ENCODE results near the gene ELMO1. TPM values are rescaled to one million over a fixed set of nuclear protein-coding genes. Genes with fewer than 3 reads are reported as not detected.

Gene ELMO1
- total RNA-seq, 4 donors from 2014 or later, result 11.5 to 19.9 (median 17.4) TPM

DNA sequence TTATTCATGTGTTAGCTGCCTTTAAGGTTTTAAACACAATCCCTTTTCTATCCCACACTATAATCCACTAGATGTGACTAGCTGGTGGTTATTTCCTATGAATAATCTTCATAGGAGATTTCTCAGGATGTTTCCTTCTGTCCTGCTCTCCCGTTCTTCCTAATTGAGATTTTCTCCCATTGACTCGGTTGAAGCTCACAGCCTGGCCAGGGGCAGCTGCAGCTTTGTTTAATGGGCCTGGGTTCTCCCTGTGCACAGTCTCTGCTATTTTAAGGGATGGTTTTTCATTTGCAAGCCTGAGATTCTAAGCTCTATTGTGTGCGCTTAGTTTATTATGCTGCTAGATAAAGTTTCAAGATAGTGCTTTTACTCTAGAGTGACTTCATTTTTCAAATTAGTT lies 441.0 kb downstream of the ELMO1 start:
- WGBS, 2 donors, result 85 to 95% methylated on average over 3 of the region's 3 CpGs
- TF ChIP-seq CTCF (IDR thresholded peaks at IDR 0.05) (no peak), POLR2A (IDR thresholded peaks at IDR 0.05) (no peak)
- DNase-seq (ENCODE audit: low spot score in 2 of 2), result no peak
- no peak overlapping the region for H3K4me3 ChIP-seq (ENCODE audit: low read depth, poor library complexity, severe bottlenecking)
- intact Hi-C loops (cut with DNase I; ENCODE audit: low total_unique reads), result no loop called here

- no peak for DNase-seq (ENCODE audit: low spot score in 2 of 2)
- intact Hi-C loops (cut with DNase I; ENCODE audit: low total_unique reads), result no loop called here
- WGBS, 2 donors, result 87 to 91% methylated on average over 4 of the region's 4 CpGs
- TF ChIP-seq POLR2A (IDR thresholded peaks at IDR 0.05) (no peak), CTCF (IDR thresholded peaks at IDR 0.05) (no peak)
- H3K4me3 ChIP-seq (ENCODE audit: low read depth, poor library complexity, severe bottlenecking), result no peak overlapping the region
Measured at GRCh38 chr7:37007268-37007667, 441.4 kb downstream of the ELMO1 start.

- WGBS, 2 donors, result 92 to 96% methylated on average over 2 of the region's 2 CpGs
- intact Hi-C loops (cut with DNase I; ENCODE audit: low total_unique reads), result no loop called here
- TF ChIP-seq CTCF (IDR thresholded peaks at IDR 0.05), result no peak
- TF ChIP-seq POLR2A (IDR thresholded peaks at IDR 0.05), result no peak
- H3K4me3 ChIP-seq (ENCODE audit: low read depth, poor library complexity, severe bottlenecking), result no peak overlapping the region
- no peak for DNase-seq (ENCODE audit: low spot score in 2 of 2)
Measured at GRCh38 chr7:37006764-37007163, 441.9 kb downstream of the ELMO1 start.

DNA sequence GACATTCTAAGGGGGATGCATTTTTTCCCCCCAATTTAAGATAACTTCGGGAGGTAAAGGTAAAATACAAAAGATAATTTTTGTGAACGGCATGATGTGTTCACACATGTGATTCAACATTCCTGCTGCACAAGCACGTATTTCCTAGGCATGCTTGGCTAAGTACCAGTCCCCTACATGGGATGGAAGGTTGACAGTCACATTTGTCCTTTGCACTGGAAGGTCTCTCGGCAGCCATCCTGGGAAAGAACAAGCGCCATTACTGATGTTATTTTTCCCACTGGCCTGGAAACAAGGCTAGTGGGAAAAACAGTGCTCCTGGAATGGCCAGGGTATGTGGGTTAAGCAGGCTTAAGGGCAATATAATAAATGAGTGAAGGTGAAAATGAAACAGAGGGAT lies 448.2 kb downstream of the ELMO1 start:
- WGBS, 2 donors, result 59 to 66% methylated on average over 5 of the region's 5 CpGs
- intact Hi-C loops (cut with DNase I; ENCODE audit: low total_unique reads), result no loop called here
- TF ChIP-seq POLR2A (IDR thresholded peaks at IDR 0.05) (no peak), CTCF (IDR thresholded peaks at IDR 0.05) (no peak)
- no peak for DNase-seq (ENCODE audit: low spot score in 2 of 2)
- no peak overlapping the region for H3K4me3 ChIP-seq (ENCODE audit: low read depth, poor library complexity, severe bottlenecking)

- no peak overlapping the region for H3K4me3 ChIP-seq (ENCODE audit: low read depth, poor library complexity, severe bottlenecking)
- WGBS, 2 donors, result 54 to 58% methylated on average over 9 of the region's 9 CpGs
- intact Hi-C loops (cut with DNase I; ENCODE audit: low total_unique reads), result no loop called here
- DNase-seq (ENCODE audit: low spot score in 2 of 2), result no peak
- TF ChIP-seq CTCF (IDR thresholded peaks at IDR 0.05), result no peak
- TF ChIP-seq POLR2A (IDR thresholded peaks at IDR 0.05), result no peak
Measured at GRCh38 chr7:36999626-37000485, 448.8 kb downstream of the ELMO1 start.

- no peak for DNase-seq (ENCODE audit: low spot score in 2 of 2)
- no peak for TF ChIP-seq CTCF (IDR thresholded peaks at IDR 0.05)
- no peak for TF ChIP-seq POLR2A (IDR thresholded peaks at IDR 0.05)
- intact Hi-C loops (cut with DNase I; ENCODE audit: low total_unique reads), result no loop called here
- H3K4me3 ChIP-seq (ENCODE audit: low read depth, poor library complexity, severe bottlenecking), result no peak overlapping the region
- 33 to 40% methylated on average over 2 of the region's 2 CpGs for WGBS, 2 donors
Measured at GRCh38 chr7:36995776-36996175, 452.9 kb downstream of the ELMO1 start.

Measured in lower leg skin (tissue), 4 donors.